ENCODE results near the gene PRR7.

Gene PRR7

DNA sequence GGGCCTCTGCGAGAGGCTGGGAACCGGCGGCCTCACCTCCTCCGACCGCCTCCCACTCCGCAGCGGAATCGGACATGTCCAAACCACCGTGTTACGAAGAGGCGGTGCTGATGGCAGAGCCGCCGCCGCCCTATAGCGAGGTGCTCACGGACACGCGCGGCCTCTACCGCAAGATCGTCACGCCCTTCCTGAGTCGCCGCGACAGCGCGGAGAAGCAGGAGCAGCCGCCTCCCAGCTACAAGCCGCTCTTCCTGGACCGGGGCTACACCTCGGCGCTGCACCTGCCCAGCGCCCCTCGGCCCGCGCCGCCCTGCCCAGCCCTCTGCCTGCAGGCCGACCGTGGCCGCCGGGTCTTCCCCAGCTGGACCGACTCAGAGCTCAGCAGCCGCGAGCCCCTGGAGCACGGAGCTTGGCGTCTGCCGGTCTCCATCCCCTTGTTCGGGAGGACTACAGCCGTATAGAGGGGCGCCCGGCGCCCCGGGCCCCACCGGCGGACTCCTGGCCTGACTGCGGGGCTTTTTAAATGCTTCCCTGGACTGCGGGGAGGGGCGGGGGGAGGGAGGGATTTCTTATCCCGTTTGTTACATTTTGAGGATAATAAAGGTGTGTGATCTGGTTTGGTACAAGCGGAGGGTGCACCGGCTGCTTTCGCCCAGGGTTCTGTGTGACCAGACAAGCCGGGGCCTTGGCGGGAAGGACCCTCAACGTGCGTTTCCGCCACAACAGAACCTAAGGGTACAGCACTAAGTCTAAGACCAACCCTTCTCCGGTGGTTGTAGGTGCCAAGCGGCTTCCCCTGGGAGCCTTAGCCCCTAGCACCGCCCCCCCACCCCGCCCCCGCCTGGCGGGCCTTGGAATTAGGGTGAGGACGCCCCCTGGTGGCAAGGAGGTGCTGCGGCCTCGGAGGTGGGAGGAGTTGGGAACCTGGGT lies 9.3 kb downstream of the PRR7 start:
- TF ChIP-seq, protein P1, sequence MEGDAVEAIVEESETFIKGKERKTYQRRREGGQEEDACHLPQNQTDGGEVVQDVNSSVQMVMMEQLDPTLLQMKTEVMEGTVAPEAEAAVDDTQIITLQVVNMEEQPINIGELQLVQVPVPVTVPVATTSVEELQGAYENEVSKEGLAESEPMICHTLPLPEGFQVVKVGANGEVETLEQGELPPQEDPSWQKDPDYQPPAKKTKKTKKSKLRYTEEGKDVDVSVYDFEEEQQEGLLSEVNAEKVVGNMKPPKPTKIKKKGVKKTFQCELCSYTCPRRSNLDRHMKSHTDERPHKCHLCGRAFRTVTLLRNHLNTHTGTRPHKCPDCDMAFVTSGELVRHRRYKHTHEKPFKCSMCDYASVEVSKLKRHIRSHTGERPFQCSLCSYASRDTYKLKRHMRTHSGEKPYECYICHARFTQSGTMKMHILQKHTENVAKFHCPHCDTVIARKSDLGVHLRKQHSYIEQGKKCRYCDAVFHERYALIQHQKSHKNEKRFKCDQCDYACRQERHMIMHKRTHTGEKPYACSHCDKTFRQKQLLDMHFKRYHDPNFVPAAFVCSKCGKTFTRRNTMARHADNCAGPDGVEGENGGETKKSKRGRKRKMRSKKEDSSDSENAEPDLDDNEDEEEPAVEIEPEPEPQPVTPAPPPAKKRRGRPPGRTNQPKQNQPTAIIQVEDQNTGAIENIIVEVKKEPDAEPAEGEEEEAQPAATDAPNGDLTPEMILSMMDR (IDR thresholded peaks at IDR 0.05) = peak; percentile 88

DNA sequence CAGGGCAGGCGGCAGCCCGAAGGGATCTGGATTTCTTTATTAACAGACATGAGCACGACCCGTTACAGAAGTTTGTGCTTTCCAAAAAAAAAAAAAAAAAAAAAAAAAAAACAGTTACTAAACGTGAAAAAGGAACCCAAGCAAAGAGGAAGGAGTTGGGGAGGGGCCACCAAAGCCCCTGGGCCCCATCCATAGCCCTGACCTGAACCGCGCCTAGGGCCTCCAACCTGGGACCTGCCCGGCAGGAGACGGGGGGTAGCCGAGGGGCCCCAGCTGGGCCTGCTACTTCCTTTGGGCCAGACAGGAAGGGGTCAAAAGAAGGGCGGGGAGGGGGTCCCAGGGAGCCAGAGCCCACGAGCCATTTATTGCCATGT lies 10.0 kb downstream of the PRR7 start:
- TF ChIP-seq, protein P1 (IDR thresholded peaks at IDR 0.05) = peak; percentile 2; the same call in 1 of the 2 replicates

DNA sequence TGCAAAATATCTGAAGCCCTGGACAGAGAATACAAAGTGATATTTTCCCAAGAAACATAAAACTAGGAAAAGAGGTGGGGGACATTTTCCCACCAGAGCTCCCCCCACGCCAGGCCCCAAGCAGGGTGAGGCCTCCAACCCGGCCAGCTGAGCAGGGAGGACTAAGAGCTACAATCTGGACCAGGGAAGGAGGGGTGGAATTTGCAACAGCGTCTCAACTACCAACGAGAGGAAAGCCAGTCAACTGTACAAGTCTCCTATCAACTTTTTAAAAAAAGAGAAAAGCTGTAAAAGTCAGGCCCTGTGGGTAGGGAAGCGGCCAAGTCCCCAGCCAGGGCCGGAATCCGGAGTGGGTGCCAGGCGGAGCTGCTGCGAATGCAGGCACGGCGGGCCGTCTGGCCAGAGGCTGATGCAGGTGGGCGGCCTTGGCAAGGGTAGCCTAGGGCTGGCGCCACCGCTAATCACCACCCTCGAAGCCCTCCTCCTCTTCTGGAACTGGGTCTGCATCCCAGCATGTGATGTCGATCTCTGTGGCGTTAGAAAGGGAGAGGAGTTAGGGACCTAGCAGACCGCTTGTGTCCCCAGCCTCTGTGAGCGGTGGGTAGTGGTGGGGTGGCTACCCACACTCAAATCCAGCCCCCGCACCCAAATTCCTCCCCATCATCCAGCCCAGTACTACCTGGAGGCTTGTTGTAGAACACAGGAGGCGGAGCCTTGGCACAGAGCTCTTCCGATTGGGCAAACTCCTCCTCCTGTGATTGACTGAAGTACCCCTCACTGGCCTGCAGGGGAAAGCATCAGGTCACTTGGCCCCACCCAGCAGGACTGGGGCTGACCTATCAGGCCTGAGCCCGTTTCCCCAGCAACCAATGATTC lies 10.6 kb downstream of the PRR7 start:
- TF ChIP-seq, protein P1 (IDR thresholded peaks at IDR 0.05) = peak; percentile 15; the same call in 1 of the 2 replicates

GRCh38 chr5:177457852-177458681 lies 11.5 kb downstream of the PRR7 start:
- TF ChIP-seq, protein P1 (IDR thresholded peaks at IDR 0.05) = no peak

GRCh38 chr5:177458912-177459350 lies 12.3 kb downstream of the PRR7 start:
- TF ChIP-seq, protein P1 (IDR thresholded peaks at IDR 0.05) = no peak

GRCh38 chr5:177459357-177459756 lies 12.7 kb downstream of the PRR7 start:
- TF ChIP-seq, protein P1 (IDR thresholded peaks at IDR 0.05) = no peak
